ENCODE results near the gene FUT6. TPM values are rescaled to one million over a fixed set of nuclear protein-coding genes. Genes with fewer than 3 reads are reported as not detected.
A peak's percentile ranks its signal among the peaks of the same experiment; 100 is the strongest.
"Not testable (repeated sequence)": the region's sequence is repeated elsewhere in the genome, so short reads cannot be mapped to it uniquely, and the experiment has no call there.

FUT6 gene
- total and polyA plus RNA-seq, 4 donors: 2.6 to 14.0 (median 7.3) TPM

GRCh38 chr19:5850743-5851293, 11.3 kb upstream of the FUT6 start:
- TF ChIP-seq ZBTB33 (IDR thresholded peaks at IDR 0.05) (no peak), JUND (IDR thresholded peaks at IDR 0.05) (peak in 1 of 2 donors; percentile 10), ATF3 (IDR thresholded peaks at IDR 0.05) (peak; percentile 63)
- peaks cover 0 to 5% (median 2%) of the 10 kb centered on the region in 4 donors for H3K4me1 ChIP-seq (ENCODE audit: control insufficient read depth in 4 of 4, insufficient read depth in 4 of 4, low read length in 3 of 4)
- no peak overlapping the region for H3K9ac ChIP-seq (ENCODE audit: low read depth in 1 of 2, low read length in 2 of 2)
- WGBS: 25% methylated on average over 5 of the region's 5 CpGs
- H3K27ac ChIP-seq (ENCODE audit: low read depth in 1 of 2, low read length in 2 of 2): no peak overlapping the region
- no peaks in the 10 kb centered on the region for H3K9me3 ChIP-seq (ENCODE audit: control insufficient read depth in 4 of 4, low read length in 3 of 4)
- H3K4me3 ChIP-seq (ENCODE audit: low read depth in 1 of 3, low read length in 3 of 3): no peak overlapping the region
- H3K36me3 ChIP-seq (ENCODE audit: control insufficient read depth in 4 of 4, insufficient read depth in 3 of 4, low read depth in 1 of 4, low read length in 3 of 4): no peaks in the 10 kb centered on the region
- DNase-seq (ENCODE audit: low spot score): no peak
- H3K27me3 ChIP-seq (ENCODE audit: control insufficient read depth in 4 of 4, insufficient read depth in 4 of 4, low read length in 3 of 4): no peaks in the 10 kb centered on the region

DNA sequence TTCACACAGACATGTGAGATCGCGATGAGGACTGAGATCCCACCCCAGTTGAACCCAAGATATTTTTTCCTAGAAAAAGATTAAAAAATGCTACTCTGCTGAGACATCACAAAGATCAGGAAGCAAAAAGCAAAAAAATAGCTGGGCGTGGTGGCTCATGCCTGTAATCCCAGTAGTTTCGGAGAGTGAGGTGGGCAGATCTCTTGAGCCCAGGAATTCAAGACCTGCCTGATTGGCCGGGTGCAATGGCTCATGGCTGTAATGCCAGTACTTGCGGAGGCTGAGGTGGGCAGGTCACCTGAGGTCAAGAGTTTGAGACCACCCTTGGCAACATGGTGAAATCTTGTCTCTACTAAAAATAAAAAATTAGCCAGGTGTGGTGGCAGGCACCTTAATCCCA, 10.7 kb upstream of the FUT6 start:
- no peak for TF ChIP-seq FOXA1 (IDR thresholded peaks at IDR 0.05)
- Histone ChIP-seq H3K27ac (ENCODE audit: low read depth in 1 of 2, low read length in 2 of 2) (no peak overlapping the region), H3K9ac (ENCODE audit: low read depth in 1 of 2, low read length in 2 of 2) (no peak overlapping the region), H3K4me3 (ENCODE audit: low read depth in 1 of 3, low read length in 3 of 3) (no peak overlapping the region), H3K27me3 (ENCODE audit: control insufficient read depth in 4 of 4, insufficient read depth in 4 of 4, low read length in 3 of 4) (no peaks in the 10 kb centered on the region), H3K9me3 (ENCODE audit: control insufficient read depth in 4 of 4, low read length in 3 of 4) (no peaks in the 10 kb centered on the region), H3K36me3 (ENCODE audit: control insufficient read depth in 4 of 4, insufficient read depth in 3 of 4, low read depth in 1 of 4, low read length in 3 of 4) (no peaks in the 10 kb centered on the region), H3K4me1 (ENCODE audit: control insufficient read depth in 4 of 4, insufficient read depth in 4 of 4, low read length in 3 of 4) (peaks cover 0 to 5% (median 2%) of the 10 kb centered on the region in 4 donors)
- 79% methylated on average over 6 of the region's 6 CpGs for WGBS
- DNase-seq (ENCODE audit: low spot score): no peak

DNA sequence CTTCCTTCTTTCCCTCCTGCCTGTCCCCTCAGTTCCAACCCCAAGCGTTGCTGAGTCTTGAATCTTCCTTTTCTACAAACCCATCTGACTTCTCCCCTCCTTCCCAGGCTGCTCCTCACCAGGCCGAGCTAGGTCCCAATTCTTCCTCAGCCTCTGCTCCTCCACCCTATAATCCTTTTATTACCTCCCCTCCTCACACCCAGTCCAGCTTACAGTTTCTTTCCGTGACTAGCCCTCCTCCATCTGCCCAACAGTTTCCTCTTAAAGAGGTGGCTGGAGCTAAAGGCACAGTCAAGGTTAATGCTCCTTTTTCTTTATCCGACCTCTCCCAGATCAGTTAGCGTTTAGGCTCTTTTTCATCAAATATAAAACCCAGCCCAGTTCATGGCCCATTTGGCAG, 9.1 kb upstream of the FUT6 start:
- H3K4me3 ChIP-seq (ENCODE audit: low read depth in 1 of 3, low read length in 3 of 3); H3K9ac ChIP-seq (ENCODE audit: low read depth in 1 of 2, low read length in 2 of 2); H3K36me3 ChIP-seq (ENCODE audit: control insufficient read depth in 4 of 4, insufficient read depth in 3 of 4, low read depth in 1 of 4, low read length in 3 of 4); H3K27ac ChIP-seq (ENCODE audit: low read depth in 1 of 2, low read length in 2 of 2); DNase-seq (ENCODE audit: low spot score); H3K27me3 ChIP-seq (ENCODE audit: control insufficient read depth in 4 of 4, insufficient read depth in 4 of 4, low read length in 3 of 4); H3K9me3 ChIP-seq (ENCODE audit: control insufficient read depth in 4 of 4, low read length in 3 of 4); H3K4me1 ChIP-seq (ENCODE audit: control insufficient read depth in 4 of 4, insufficient read depth in 4 of 4, low read length in 3 of 4): not testable (repeated sequence)
- WGBS: 81% methylated on average over 5 of the region's 5 CpGs

GRCh38 chr19:5847846-5848245, 8.3 kb upstream of the FUT6 start:
- not testable (repeated sequence) for H3K9ac ChIP-seq (ENCODE audit: low read depth in 1 of 2, low read length in 2 of 2); H3K4me3 ChIP-seq (ENCODE audit: low read depth in 1 of 3, low read length in 3 of 3); DNase-seq (ENCODE audit: low spot score); H3K27me3 ChIP-seq (ENCODE audit: control insufficient read depth in 4 of 4, insufficient read depth in 4 of 4, low read length in 3 of 4); H3K4me1 ChIP-seq (ENCODE audit: control insufficient read depth in 4 of 4, insufficient read depth in 4 of 4, low read length in 3 of 4); H3K27ac ChIP-seq (ENCODE audit: low read depth in 1 of 2, low read length in 2 of 2); H3K36me3 ChIP-seq (ENCODE audit: control insufficient read depth in 4 of 4, insufficient read depth in 3 of 4, low read depth in 1 of 4, low read length in 3 of 4); H3K9me3 ChIP-seq (ENCODE audit: control insufficient read depth in 4 of 4, low read length in 3 of 4)
- WGBS: 86% methylated on average over 10 of the region's 10 CpGs

Measured in liver (tissue), 9 donors.